HL-60 (cell line): ENCODE data around the gene AIFM1.

Source experiments
- DNase-seq, 2 experiments: peaks; one replicate each; pipeline ENCODE4 v3.0.0-alpha.2; 2010 to 2020; ENCODE audit warnings: low read depth in 1 of 2, low spot score in 1 of 2
- H3K27ac ChIP-seq: fragments of 250-450 bp; sonication (Bioruptor Pico); replicated peaks from 2 replicates; pipeline ENCODE4 v1.5.1; 2020; ENCODE audit warnings: mild to moderate bottlenecking, moderate library complexity
- H3K27me3 ChIP-seq: fragments of 250-450 bp; sonication (Bioruptor Pico); 2 replicates; pipeline ENCODE4 v1.5.1; 2021; ENCODE audit warnings: mild to moderate bottlenecking, moderate library complexity; ENCODE audit not compliant: insufficient read depth, poor library complexity, severe bottlenecking
- H3K4me3 ChIP-seq: replicated peaks from 2 replicates; pipeline ENCODE4 v1.5.1; 2011; ENCODE audit warnings: mild to moderate bottlenecking, control low read depth, low read length; ENCODE audit not compliant: insufficient read depth
- CTCF ChIP-seq: IDR thresholded peaks from one replicate; pipeline ENCODE4 v1.5.1; 2011; ENCODE audit warnings: low read length, control low read depth, inconsistent platforms; ENCODE audit not compliant: insufficient read depth
- GABPA ChIP-seq: IDR thresholded peaks from 2 replicates; pipeline ENCODE4 v1.6.1; 2012; ENCODE audit warnings: low read depth
- POLR2AphosphoS5 ChIP-seq: IDR thresholded peaks from 2 replicates; pipeline ENCODE4 v1.6.1; 2012; ENCODE audit warnings: low read depth
- REST ChIP-seq: IDR thresholded peaks from 2 replicates; pipeline ENCODE4 v1.6.1; 2012; ENCODE audit warnings: low read depth; ENCODE audit not compliant: insufficient replicate concordance
- SPI1 ChIP-seq: IDR thresholded peaks from 2 replicates; pipeline ENCODE4 v1.6.1; 2012; ENCODE audit warnings: low read depth, mild to moderate bottlenecking, borderline replicate concordance

AIFM1 gene

DNA sequence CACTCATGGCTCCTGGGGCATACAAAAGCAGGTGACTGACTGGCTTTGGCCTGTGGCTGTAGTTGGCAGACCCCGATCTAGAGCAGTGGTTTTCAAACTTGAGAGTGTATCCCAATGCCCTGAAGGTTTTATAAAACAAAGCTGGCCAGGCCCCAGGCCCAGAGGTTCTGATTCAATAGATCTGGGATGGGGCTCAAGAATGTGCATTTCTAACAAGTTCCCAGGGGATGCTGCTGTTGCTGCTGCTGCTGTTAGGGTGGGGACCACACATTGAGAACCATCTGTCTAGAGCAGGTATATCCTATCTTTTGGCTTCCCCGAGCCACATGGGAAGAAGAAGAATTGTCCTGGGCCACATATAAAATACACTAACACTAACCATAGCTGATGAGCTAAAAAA lies 7.3 kb downstream of the AIFM1 start:
- Histone ChIP-seq H3K27me3 (no peaks in the 10 kb centered on the region), H3K4me3 (no peak overlapping the region), H3K27ac (no peak overlapping the region)
- no peak for DNase-seq
- TF ChIP-seq SPI1, result no peak
- TF ChIP-seq POLR2AphosphoS5, result no peak
- no peak for TF ChIP-seq REST
- TF ChIP-seq GABPA, result no peak
- TF ChIP-seq CTCF, result no peak

DNA sequence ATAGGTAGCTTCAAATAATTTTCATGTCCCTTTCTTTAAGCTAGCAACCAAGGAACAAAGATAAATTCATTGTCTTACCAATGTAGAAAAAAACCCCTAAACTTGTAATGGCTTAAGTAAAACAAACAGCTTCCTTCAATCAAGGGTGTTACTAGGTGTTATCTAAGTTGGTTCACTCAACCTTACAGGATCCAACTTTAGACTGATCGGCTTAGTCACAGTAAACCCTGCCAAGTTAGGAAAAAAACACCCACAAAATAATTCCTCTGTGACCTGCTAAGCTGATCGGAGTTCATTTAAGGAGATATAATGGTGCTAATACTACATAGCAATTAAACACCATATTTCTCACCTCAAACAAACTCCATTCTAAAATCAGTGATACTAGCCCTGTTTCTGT lies 10.1 kb downstream of the AIFM1 start:
- no peak overlapping the region for H3K4me3 ChIP-seq
- H3K27ac ChIP-seq, result no peak overlapping the region
- no peaks in the 10 kb centered on the region for H3K27me3 ChIP-seq
- DNase-seq, result no peak
- TF ChIP-seq GABPA, result no peak
- TF ChIP-seq REST, result no peak
- no peak for TF ChIP-seq SPI1
- TF ChIP-seq CTCF, result no peak

DNA sequence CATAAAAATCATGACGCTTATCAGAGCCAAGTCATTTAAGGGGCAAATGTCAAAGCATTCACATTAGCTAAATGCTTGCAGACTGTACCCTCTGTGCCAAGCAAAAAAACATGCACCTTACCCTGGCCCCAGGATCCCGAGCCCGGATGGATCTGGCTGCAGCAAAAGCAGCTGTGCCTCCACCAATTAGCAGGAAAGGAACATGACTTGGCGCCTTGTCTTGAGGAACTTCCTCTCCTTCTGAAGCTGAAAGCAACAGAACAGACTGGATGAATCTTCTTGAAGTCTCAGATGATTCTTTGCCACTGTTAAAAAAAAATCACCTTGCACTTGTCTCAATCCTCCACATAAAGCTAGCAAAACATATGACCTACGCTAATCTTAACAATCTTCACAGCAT lies 18.0 kb downstream of the AIFM1 start:
- TF ChIP-seq POLR2AphosphoS5, result no peak
- no peak for TF ChIP-seq GABPA
- TF ChIP-seq SPI1, result peak; percentile 52; the same call in 1 of the 2 replicates
- TF ChIP-seq CTCF, result no peak
- TF ChIP-seq REST, result no peak
- no peaks in the 10 kb centered on the region for H3K27me3 ChIP-seq
- H3K4me3 ChIP-seq, result no peak overlapping the region
- DNase-seq, result peak in 1 of 2 experiments; percentile 50
- H3K27ac ChIP-seq, result no peak overlapping the region; the same call in 1 of the 2 replicates
